ENCODE results near the gene REEP2. TPM values are rescaled to one million over a fixed set of nuclear protein-coding genes. Genes with fewer than 3 reads are reported as not detected.
A peak's percentile ranks its signal among the peaks of the same experiment; 100 is the strongest.

REEP2 gene
- total and polyA plus RNA-seq, 2 experiments from 2014 or later, result 20.5 to 29.8 TPM

GRCh38 chr5:138465261-138466124 lies 26.6 kb downstream of the REEP2 start, which contains the start of gene EGR1 (continued):
- TF ChIP-seq ZNF462 (CRISPR knock-in tag; IDR thresholded peaks at IDR 0.05) (no peak), ZNF114 (CRISPR knock-in tag; IDR thresholded peaks at IDR 0.05) (no peak), REST (IDR thresholded peaks at IDR 0.05; ENCODE audit: unreplicated experiment) (peak; percentile 32), ETS1 (IDR thresholded peaks at IDR 0.05) (0 out of 2 replicates have a peak, but pooled peaks have one; percentile 31)

Data from GM23338 (cell line).